Measurements from ENCODE around the gene C1QTNF5. TPM values are rescaled to one million over a fixed set of nuclear protein-coding genes. Genes with fewer than 3 reads are reported as not detected.

The C1QTNF5 gene
- polyA plus RNA-seq, 2 donors = 4.8 to 6.7 TPM

DNA sequence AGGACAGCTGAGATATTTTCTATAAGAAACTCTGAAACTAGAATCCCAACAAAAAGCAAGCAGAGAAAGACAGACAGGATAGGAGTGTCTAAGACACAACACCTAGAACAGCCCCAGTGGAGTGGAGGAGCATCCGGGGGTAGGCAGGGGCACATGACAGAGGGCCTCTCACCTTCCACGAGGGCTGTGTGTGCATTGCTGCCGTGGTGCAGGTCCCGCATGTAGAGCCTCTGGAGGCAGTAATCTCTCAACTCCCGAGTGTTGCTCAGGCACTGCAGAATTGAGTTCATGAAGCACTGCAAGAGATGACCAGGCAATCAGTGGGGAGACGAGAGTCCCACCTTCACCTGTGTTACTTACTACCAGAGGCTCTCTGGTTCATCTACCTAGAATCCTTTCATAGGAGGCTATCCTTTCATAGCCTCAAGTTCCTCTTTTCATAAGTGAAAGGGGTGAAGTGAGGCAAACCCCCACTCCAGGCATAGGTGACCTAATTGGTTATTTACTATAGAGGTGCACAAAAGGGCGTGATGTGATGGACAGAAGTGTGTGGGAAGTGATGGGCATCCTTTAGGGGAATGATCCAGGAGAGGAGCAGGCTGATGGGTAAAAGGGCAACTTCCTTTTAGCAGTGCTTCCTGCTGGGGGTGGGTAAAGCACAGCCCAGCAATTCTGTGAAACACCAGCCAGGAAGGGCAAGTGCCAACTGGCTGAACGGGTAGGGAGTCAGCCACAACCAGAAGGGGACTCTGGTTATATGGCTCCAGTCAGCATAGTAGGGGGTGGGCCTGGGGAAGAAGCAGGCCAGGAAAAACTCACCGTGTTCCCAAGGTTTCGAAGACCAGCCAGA, 18.9 kb upstream of the C1QTNF5 start:
- H3K4me1 ChIP-seq (ENCODE audit: control insufficient read depth in 2 of 2, insufficient read depth in 2 of 2, low read length in 1 of 2) = peaks cover 5 to 19% of the 10 kb centered on the region in 2 donors
- no peak overlapping the region for H3K4me3 ChIP-seq (ENCODE audit: low read depth in 1 of 2, low read length in 2 of 2)
- 75 to 79% methylated on average over 10 of the region's 10 CpGs for WGBS, 2 donors
- H3K9me3 ChIP-seq (ENCODE audit: control insufficient read depth in 2 of 2, insufficient read depth in 1 of 2, low read depth in 1 of 2, low read length in 1 of 2) = no peaks in the 10 kb centered on the region
- no peaks in the 10 kb centered on the region for H3K27me3 ChIP-seq (ENCODE audit: control insufficient read depth in 1 of 2, insufficient read depth in 2 of 2, low read length in 2 of 2)
- peaks cover 0 to 5% of the 10 kb centered on the region in 2 donors for H3K36me3 ChIP-seq (ENCODE audit: control insufficient read depth in 2 of 2, insufficient read depth in 2 of 2, low read length in 1 of 2)
- H3K27ac ChIP-seq (ENCODE audit: low read depth in 2 of 2, low read length in 1 of 2) = peak overlapping the region in 1 of 2 donors; percentile 48

DNA sequence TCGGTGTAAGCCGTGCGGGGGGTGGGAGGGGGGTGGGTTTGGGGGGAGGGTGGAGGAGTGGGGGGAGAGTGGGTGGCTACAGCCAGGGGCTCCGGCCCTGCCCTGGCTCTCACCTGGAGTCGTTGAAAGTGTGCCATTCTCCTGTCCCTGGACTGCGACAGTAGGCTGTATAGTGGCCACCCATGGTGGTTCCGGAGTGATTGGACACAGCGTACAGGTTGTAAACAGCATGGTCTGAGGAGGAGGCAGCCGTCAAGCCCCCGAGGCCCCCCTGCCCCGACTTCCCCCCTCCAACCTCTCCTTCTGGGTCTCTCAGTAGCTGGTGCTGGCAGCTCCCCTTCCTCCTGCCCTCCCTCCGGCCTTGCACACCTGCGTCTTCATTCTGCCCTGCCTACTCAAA, 16.4 kb upstream of the C1QTNF5 start:
- Histone ChIP-seq H3K9me3 (ENCODE audit: control insufficient read depth in 2 of 2, insufficient read depth in 1 of 2, low read depth in 1 of 2, low read length in 1 of 2) (no peaks in the 10 kb centered on the region), H3K36me3 (ENCODE audit: control insufficient read depth in 2 of 2, insufficient read depth in 2 of 2, low read length in 1 of 2) (peaks cover 0 to 5% of the 10 kb centered on the region in 2 donors), H3K27me3 (ENCODE audit: control insufficient read depth in 1 of 2, insufficient read depth in 2 of 2, low read length in 2 of 2) (no peaks in the 10 kb centered on the region), H3K4me1 (ENCODE audit: control insufficient read depth in 2 of 2, insufficient read depth in 2 of 2, low read length in 1 of 2) (peaks cover 5 to 8% of the 10 kb centered on the region in 2 donors), H3K4me3 (ENCODE audit: low read depth in 1 of 2, low read length in 2 of 2) (peak overlapping the region in 1 of 2 donors; percentile 49), H3K27ac (ENCODE audit: low read depth in 2 of 2, low read length in 1 of 2) (peak overlapping the region; percentile 26 to 59)
- WGBS, 2 donors = 42 to 58% methylated on average over 10 to 13 of the region's 13 CpGs

DNA sequence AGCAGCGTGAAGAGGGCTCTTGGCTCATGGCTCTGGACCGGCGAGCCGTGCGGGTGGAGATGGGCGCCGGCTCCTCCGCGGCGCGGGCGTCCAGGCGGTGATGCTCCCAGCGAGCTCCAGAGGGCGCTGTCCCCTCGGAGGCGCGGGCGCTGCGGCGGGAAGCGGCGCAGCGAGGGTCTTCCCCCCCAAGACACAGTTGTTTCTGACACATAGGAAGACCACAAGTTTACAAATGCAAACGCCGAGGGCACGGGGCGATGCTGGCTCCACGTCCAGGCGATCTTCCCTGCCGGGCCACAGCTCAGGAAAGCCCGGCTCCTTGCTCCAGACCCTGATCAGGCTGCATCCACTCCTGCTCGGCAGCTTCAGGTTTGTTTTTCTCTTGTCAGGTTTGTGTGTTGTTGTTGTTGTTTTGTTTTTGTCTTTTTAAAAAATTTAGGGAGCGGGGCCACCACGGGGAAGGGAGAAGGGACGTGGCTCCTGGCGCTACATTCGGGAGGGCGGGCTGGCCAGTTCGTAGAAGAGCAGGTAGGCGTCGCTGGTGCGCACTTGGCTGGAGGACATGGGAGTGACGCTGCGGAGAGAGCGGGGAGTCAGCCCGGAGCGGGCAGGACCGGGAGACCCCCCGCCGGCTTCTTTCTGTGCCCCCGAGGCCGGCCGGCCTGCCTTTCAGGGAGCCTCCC, 15.8 kb upstream of the C1QTNF5 start:
- Histone ChIP-seq H3K9me3 (ENCODE audit: control insufficient read depth in 2 of 2, insufficient read depth in 1 of 2, low read depth in 1 of 2, low read length in 1 of 2) (no peaks in the 10 kb centered on the region), H3K36me3 (ENCODE audit: control insufficient read depth in 2 of 2, insufficient read depth in 2 of 2, low read length in 1 of 2) (peaks cover 0 to 5% of the 10 kb centered on the region in 2 donors), H3K27ac (ENCODE audit: low read depth in 2 of 2, low read length in 1 of 2) (peak overlapping the region; percentile 42 to 59), H3K27me3 (ENCODE audit: control insufficient read depth in 1 of 2, insufficient read depth in 2 of 2, low read length in 2 of 2) (no peaks in the 10 kb centered on the region), H3K4me1 (ENCODE audit: control insufficient read depth in 2 of 2, insufficient read depth in 2 of 2, low read length in 1 of 2) (peaks cover 5 to 8% of the 10 kb centered on the region in 2 donors), H3K4me3 (ENCODE audit: low read depth in 1 of 2, low read length in 2 of 2) (peak overlapping the region; percentile 49 to 51)
- WGBS, 2 donors = 2 to 12% methylated on average over 48 to 54 of the region's 54 CpGs

DNA sequence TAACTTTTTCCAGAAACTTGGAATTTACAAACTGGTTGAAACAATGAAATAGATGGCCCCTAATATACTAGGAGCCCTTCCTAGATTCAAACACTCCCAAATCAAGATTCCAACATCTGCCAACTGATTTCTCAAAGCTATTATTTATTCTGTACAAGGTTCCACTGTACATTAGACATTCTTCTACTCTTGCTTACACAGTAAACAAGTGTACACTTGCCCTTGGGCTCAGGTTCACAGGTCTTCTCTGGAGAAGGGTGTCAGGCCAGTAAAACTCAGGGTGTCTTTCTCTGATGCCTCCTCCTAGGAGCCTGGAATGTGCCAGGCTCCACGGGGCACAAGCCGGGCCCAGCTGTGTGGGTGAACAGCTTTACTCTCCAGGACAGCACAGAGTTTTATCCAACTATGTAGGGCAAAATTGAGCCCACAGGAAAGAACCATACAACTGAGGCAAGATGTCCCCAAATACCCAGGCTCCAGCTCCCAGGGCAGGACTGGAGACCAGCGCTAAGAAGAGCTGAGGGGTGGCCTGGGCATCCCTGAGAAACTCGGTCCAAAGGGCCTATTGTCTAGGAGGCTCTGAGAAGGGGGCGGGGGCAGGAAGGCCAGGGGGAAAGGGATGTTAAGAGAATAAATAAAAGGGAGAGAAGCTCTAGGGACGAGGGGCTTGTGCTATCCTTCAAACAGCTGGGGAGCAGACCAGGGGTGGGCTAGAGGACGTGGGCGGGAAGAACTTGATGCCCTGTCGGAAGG, 14.6 kb upstream of the C1QTNF5 start:
- no peak overlapping the region for H3K27ac ChIP-seq (ENCODE audit: low read depth in 2 of 2, low read length in 1 of 2)
- H3K4me1 ChIP-seq (ENCODE audit: control insufficient read depth in 2 of 2, insufficient read depth in 2 of 2, low read length in 1 of 2) = peaks cover 4 to 5% of the 10 kb centered on the region in 2 donors
- H3K36me3 ChIP-seq (ENCODE audit: control insufficient read depth in 2 of 2, insufficient read depth in 2 of 2, low read length in 1 of 2) = peaks cover 0 to 5% of the 10 kb centered on the region in 2 donors
- H3K4me3 ChIP-seq (ENCODE audit: low read depth in 1 of 2, low read length in 2 of 2) = no peak overlapping the region
- no peaks in the 10 kb centered on the region for H3K9me3 ChIP-seq (ENCODE audit: control insufficient read depth in 2 of 2, insufficient read depth in 1 of 2, low read depth in 1 of 2, low read length in 1 of 2)
- no peaks in the 10 kb centered on the region for H3K27me3 ChIP-seq (ENCODE audit: control insufficient read depth in 1 of 2, insufficient read depth in 2 of 2, low read length in 2 of 2)
- WGBS, 2 donors = 58 to 67% methylated on average over 9 of the region's 9 CpGs

DNA sequence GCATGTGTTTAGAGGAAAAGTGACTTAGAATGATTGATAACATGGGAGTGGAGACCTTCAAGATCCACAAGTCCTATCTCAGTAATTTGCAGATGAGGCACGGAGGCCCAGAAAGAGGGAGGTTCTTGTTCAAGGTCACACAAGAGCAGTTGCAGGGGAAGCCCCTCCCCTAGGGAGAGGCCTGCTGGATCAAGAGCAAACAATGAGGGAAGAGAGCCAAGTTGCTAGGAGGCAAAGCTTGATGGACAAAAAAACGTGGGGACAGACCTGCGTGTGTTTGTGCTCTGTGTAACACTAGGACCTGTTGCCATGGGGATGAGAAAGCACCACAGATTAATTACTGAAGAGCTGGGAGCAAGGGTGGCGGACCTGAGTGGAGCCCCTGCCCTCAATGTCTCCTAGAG, 12.2 kb upstream of the C1QTNF5 start:
- H3K36me3 ChIP-seq (ENCODE audit: control insufficient read depth in 2 of 2, insufficient read depth in 2 of 2, low read length in 1 of 2) = no peaks in the 10 kb centered on the region
- no peaks in the 10 kb centered on the region for H3K9me3 ChIP-seq (ENCODE audit: control insufficient read depth in 2 of 2, insufficient read depth in 1 of 2, low read depth in 1 of 2, low read length in 1 of 2)
- peak overlapping the region in 1 of 2 donors; percentile 54 for H3K27ac ChIP-seq (ENCODE audit: low read depth in 2 of 2, low read length in 1 of 2)
- peaks cover 4 to 5% of the 10 kb centered on the region in 2 donors for H3K4me1 ChIP-seq (ENCODE audit: control insufficient read depth in 2 of 2, insufficient read depth in 2 of 2, low read length in 1 of 2)
- no peak overlapping the region for H3K4me3 ChIP-seq (ENCODE audit: low read depth in 1 of 2, low read length in 2 of 2)
- no peaks in the 10 kb centered on the region for H3K27me3 ChIP-seq (ENCODE audit: control insufficient read depth in 1 of 2, insufficient read depth in 2 of 2, low read length in 2 of 2)
- WGBS, 2 donors = 19 to 25% methylated on average over 4 of the region's 4 CpGs

DNA sequence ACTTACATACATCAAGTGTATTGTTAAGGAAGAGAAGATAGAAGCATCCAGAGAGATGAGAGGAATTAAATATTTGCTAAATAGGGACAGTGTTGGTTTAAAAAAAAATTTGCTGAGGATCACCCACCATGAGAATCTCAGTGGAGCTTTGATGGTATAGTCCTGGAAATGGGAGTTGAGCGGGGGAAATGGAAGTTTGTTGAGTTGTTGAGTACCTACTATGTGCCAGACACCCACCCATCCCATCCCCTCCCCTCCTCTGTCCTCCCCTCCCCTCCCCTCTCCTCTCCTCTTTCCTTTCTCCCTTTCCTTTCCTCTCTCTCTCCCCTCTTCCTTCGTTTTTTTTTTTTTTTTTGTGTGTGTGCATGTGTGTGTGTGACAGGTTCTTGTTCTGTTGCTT, 10.5 kb upstream of the C1QTNF5 start:
- Histone ChIP-seq H3K9me3 (ENCODE audit: control insufficient read depth in 2 of 2, insufficient read depth in 1 of 2, low read depth in 1 of 2, low read length in 1 of 2) (no peaks in the 10 kb centered on the region), H3K27me3 (ENCODE audit: control insufficient read depth in 1 of 2, insufficient read depth in 2 of 2, low read length in 2 of 2) (no peaks in the 10 kb centered on the region), H3K4me1 (ENCODE audit: control insufficient read depth in 2 of 2, insufficient read depth in 2 of 2, low read length in 1 of 2) (peaks cover 0 to 4% of the 10 kb centered on the region in 2 donors), H3K36me3 (ENCODE audit: control insufficient read depth in 2 of 2, insufficient read depth in 2 of 2, low read length in 1 of 2) (no peaks in the 10 kb centered on the region), H3K4me3 (ENCODE audit: low read depth in 1 of 2, low read length in 2 of 2) (no peak overlapping the region), H3K27ac (ENCODE audit: low read depth in 2 of 2, low read length in 1 of 2) (no peak overlapping the region)
- WGBS, 2 donors = 58 to 76% methylated on average over 2 of the region's 2 CpGs

DNA sequence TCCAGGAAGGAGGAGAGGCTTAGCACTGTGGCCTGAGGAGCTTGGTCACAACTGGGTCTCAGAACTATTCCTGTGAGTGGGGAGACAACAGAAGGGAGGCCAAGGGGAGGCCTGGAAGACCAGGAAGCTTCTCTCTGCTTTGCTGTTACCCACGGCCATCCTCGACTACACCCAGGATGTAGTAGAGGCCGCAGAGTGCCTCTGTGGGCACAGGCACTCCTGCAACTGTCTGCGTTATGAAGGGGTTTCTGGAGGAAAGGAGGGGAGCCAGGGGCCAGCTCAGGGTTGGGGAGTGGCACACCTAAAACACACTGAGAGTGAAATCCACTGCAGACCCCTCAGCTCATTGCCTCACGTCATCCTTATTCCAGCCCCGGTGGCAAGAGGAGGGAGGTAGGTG, 9.6 kb upstream of the C1QTNF5 start:
- 75 to 80% methylated on average over 6 of the region's 6 CpGs for whole genome bisulfite sequencing, 2 donors
- Histone ChIP-seq H3K36me3 (ENCODE audit: control insufficient read depth in 2 of 2, insufficient read depth in 2 of 2, low read length in 1 of 2) (no peaks in the 10 kb centered on the region), H3K4me3 (ENCODE audit: low read depth in 1 of 2, low read length in 2 of 2) (no peak overlapping the region), H3K4me1 (ENCODE audit: control insufficient read depth in 2 of 2, insufficient read depth in 2 of 2, low read length in 1 of 2) (peaks cover 0 to 3% of the 10 kb centered on the region in 2 donors), H3K27ac (ENCODE audit: low read depth in 2 of 2, low read length in 1 of 2) (no peak overlapping the region), H3K27me3 (ENCODE audit: control insufficient read depth in 1 of 2, insufficient read depth in 2 of 2, low read length in 2 of 2) (no peaks in the 10 kb centered on the region), H3K9me3 (ENCODE audit: control insufficient read depth in 2 of 2, insufficient read depth in 1 of 2, low read depth in 1 of 2, low read length in 1 of 2) (no peaks in the 10 kb centered on the region)

DNA sequence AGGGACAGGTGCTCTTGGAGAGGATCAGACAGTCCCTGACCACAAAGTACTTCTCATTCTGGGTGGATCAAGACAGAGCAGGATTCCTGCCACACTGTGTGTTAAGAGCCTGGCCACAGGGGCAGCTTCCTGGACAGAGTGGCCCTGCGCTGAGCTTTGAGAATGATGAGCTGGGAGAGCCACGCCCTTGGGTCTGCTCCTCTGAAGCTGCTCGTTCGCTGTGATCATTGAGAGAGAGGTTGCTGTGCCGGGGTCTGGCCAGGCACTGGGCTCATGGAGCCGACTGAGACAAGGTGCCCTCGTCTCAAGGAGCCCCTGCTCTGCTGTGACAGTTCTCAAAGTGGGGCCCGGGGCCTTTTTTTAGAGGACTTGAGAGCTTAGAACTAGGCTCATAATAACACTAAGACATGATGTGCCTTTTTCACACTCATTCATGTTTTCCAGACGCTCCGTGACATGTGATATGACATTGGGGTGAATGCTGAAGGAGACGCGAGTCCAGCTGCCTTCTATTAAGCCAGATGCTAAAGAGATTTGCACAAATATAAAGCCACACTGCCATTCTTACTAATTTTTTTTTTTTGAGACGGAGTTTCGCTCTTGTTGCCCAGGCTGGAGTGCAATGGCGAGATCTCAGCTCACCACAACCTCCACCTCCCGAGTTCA, 7.4 kb upstream of the C1QTNF5 start:
- no peaks in the 10 kb centered on the region for H3K27me3 ChIP-seq (ENCODE audit: control insufficient read depth in 1 of 2, insufficient read depth in 2 of 2, low read length in 2 of 2)
- no peaks in the 10 kb centered on the region for H3K36me3 ChIP-seq (ENCODE audit: control insufficient read depth in 2 of 2, insufficient read depth in 2 of 2, low read length in 1 of 2)
- no peaks in the 10 kb centered on the region for H3K9me3 ChIP-seq (ENCODE audit: control insufficient read depth in 2 of 2, insufficient read depth in 1 of 2, low read depth in 1 of 2, low read length in 1 of 2)
- 75 to 76% methylated on average over 16 of the region's 16 CpGs for WGBS, 2 donors
- no peak overlapping the region for H3K4me3 ChIP-seq (ENCODE audit: low read depth in 1 of 2, low read length in 2 of 2)
- no peaks in the 10 kb centered on the region for H3K4me1 ChIP-seq (ENCODE audit: control insufficient read depth in 2 of 2, insufficient read depth in 2 of 2, low read length in 1 of 2)
- H3K27ac ChIP-seq (ENCODE audit: low read depth in 2 of 2, low read length in 1 of 2) = no peak overlapping the region

DNA sequence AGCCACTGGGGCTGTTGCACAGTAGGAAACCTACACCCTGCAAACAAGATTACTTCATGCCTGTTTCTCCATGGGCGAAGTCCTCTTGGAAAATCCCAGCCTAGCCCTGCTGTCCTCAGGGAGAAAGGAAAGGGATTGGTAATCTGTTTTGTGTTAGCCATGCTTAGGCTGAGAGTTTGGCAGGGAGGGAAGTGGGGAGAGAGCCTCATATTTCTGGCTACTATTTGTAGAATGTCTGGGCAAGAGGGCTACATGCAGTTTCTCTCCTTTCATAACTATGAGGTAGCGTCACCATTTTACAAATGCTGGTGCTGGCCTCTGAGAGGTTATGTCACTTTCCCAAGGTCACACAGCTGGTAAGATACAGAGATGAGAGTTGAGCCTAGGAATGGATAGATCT, 6.6 kb upstream of the C1QTNF5 start:
- no peaks in the 10 kb centered on the region for H3K27me3 ChIP-seq (ENCODE audit: control insufficient read depth in 1 of 2, insufficient read depth in 2 of 2, low read length in 2 of 2)
- H3K4me3 ChIP-seq (ENCODE audit: low read depth in 1 of 2, low read length in 2 of 2) = no peak overlapping the region
- WGBS, 2 donors = 74 to 79% methylated on average over 2 of the region's 2 CpGs
- H3K27ac ChIP-seq (ENCODE audit: low read depth in 2 of 2, low read length in 1 of 2) = no peak overlapping the region
- H3K4me1 ChIP-seq (ENCODE audit: control insufficient read depth in 2 of 2, insufficient read depth in 2 of 2, low read length in 1 of 2) = no peaks in the 10 kb centered on the region
- no peaks in the 10 kb centered on the region for H3K36me3 ChIP-seq (ENCODE audit: control insufficient read depth in 2 of 2, insufficient read depth in 2 of 2, low read length in 1 of 2)
- H3K9me3 ChIP-seq (ENCODE audit: control insufficient read depth in 2 of 2, insufficient read depth in 1 of 2, low read depth in 1 of 2, low read length in 1 of 2) = no peaks in the 10 kb centered on the region
